ENCODE results near the gene SCN4A. TPM values are rescaled to one million over a fixed set of nuclear protein-coding genes. Genes with fewer than 3 reads are reported as not detected.
"Not testable (repeated sequence)": the region's sequence is repeated elsewhere in the genome, so short reads cannot be mapped to it uniquely, and the experiment has no call there.

SCN4A gene
- total RNA-seq = 10 to 100 TPM in 2 of 3 donors, 1 to 10 TPM in 1; 1.0 to 16.7 (median 10.2) TPM

DNA sequence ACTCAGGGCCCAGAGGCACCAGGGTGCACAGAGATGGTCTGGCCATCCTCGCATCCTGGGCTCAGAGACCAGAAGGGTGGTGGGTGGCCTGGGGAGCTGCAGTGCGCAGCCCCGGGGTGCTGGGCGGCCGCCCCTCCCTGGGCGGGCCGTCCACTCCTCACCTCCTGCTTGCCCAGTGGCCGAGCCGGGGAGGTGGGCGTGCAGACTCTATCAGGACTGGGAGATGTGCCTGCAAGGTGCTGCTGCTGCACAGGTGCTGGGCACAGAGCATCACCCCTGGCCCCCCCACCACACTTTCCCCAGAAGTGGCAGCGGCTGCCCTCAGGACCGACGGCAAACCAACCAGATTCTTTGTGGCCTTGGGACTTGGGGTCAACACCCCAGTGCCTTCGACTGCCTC lies at the start of gene SCN4A:
SCN4A (minus strand) TSS at position 123 of the 400 bp plus-strand sequence; CDS start at position 46, 77 bp downstream.
- no peak for DNase-seq (ENCODE audit: low spot score in 2 of 2)
- TF ChIP-seq POLR2A (IDR thresholded peaks at IDR 0.05) (no peak), POLR2AphosphoS5 (IDR thresholded peaks at IDR 0.05) (no peak), CTCF (IDR thresholded peaks at IDR 0.05) (no peak)
- H3K9me3 ChIP-seq = no peaks in the 10 kb centered on the region
- H3K4me1 ChIP-seq = no peaks in the 10 kb centered on the region
- intact Hi-C loops (cut with DNase I; ENCODE audit: low total_unique reads) = loop anchor here (1.0 kb wide), 1 partner anchor 37 kb away; no protein-coding TSS in a partner anchor
- no peak within 1 kb of the TSS for H3K27ac ChIP-seq
- no peak within 1 kb of the TSS for H3K4me3 ChIP-seq
- no peaks in the 10 kb centered on the region for H3K36me3 ChIP-seq
- H3K27me3 ChIP-seq = no peaks in the 10 kb centered on the region

GRCh38 chr17:64020056-64020766 lies 47.5 kb upstream of the SCN4A start, which contains the start of gene ICAM2:
Gene ICAM2, minus strand, starts transcription at chr17:64020633. Its CDS starts 13,942 bp downstream, at chr17:64006691.
- no peak for TF ChIP-seq CTCF (IDR thresholded peaks at IDR 0.05)
- TF ChIP-seq POLR2A (IDR thresholded peaks at IDR 0.05) = no peak
- TF ChIP-seq POLR2AphosphoS5 (IDR thresholded peaks at IDR 0.05) = peak in 2 of 3 donors; percentile 22
- Histone ChIP-seq H3K4me3 (peak within 1 kb of the TSS; percentile 37 to 60 (median 51)), H3K36me3 (no peaks in the 10 kb centered on the region), H3K4me1 (no peaks in the 10 kb centered on the region), H3K9me3 (no peaks in the 10 kb centered on the region), H3K27ac (peak within 1 kb of the TSS; percentile 72 to 77), H3K27me3 (no peaks in the 10 kb centered on the region)
- intact Hi-C loops (cut with DNase I; ENCODE audit: low total_unique reads) = no loop called here
- DNase-seq (ENCODE audit: low spot score in 2 of 2) = peak in 1 of 2 donors; percentile 66

DNA sequence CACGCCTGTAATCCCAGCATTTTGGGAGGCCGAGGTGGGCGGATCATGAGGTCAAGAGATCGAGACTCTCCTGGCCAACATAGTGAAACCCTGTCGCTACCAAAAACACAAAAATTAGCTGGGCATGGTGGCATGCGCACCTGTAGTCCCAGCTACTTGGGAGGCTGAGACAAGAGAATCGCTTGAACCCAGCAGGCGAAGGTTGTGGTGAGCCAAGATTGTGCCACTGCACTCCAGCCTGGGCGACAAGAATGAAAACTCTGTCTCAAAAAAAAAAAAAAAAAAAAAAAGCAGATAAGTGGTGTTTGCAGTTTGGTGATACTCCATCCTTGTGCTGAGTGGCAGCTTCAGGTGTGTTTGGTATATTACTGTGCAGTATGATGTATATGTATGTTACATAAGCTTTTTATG lies 46.8 kb upstream of the SCN4A start:
- H3K36me3 ChIP-seq; H3K4me1 ChIP-seq; DNase-seq (ENCODE audit: low spot score in 2 of 2); H3K9me3 ChIP-seq; H3K27me3 ChIP-seq; intact Hi-C loops (cut with DNase I; ENCODE audit: low total_unique reads): not testable (repeated sequence)
- peak overlapping the region in 2 of 3 donors; percentile 37 to 51 for H3K4me3 ChIP-seq
- peak overlapping the region in 1 of 2 donors; percentile 77 for H3K27ac ChIP-seq

- Histone ChIP-seq H3K4me1 (no peaks in the 10 kb centered on the region), H3K4me3 (no peak overlapping the region)
Observed at GRCh38 chr17:64017381-64017980, 44.8 kb upstream of the SCN4A start.

DNA sequence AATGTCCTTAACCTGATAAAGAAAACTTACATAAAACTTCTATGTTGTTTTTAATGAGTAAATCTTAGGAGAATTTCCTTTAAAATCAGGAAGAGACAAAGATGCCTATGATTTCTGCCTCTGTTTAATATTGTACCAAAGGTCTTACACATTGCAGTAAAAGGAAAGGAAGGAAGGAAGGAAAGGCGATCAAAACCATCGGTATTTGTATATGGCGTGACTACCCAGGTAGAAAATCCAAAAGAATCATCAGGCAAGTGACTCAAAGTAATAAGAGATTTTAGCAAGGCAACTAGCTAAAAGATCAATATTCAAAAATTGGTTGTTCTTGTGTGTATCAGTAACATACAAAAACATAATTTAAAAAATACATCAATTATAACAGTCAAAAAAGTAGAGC lies 44.3 kb upstream of the SCN4A start:
- Histone ChIP-seq H3K4me1 (no peaks in the 10 kb centered on the region), H3K9me3 (no peaks in the 10 kb centered on the region), H3K27me3 (no peaks in the 10 kb centered on the region), H3K36me3 (no peaks in the 10 kb centered on the region), H3K4me3 (no peak overlapping the region), H3K27ac (no peak overlapping the region)
- no peak for DNase-seq (ENCODE audit: low spot score in 2 of 2)
- intact Hi-C loops (cut with DNase I; ENCODE audit: low total_unique reads) = no loop called here
- no peak for TF ChIP-seq POLR2A (IDR thresholded peaks at IDR 0.05)
- TF ChIP-seq POLR2AphosphoS5 (IDR thresholded peaks at IDR 0.05) = no peak
- TF ChIP-seq CTCF (IDR thresholded peaks at IDR 0.05) = no peak

More at GRCh38 chr17:64017381-64017980, 44.8 kb upstream of the SCN4A start:
- Histone ChIP-seq H3K9me3 (no peaks in the 10 kb centered on the region), H3K27me3 (no peaks in the 10 kb centered on the region), H3K36me3 (no peaks in the 10 kb centered on the region), H3K27ac (no peak overlapping the region)
- no peak for TF ChIP-seq CTCF (IDR thresholded peaks at IDR 0.05)
- no peak for TF ChIP-seq POLR2A (IDR thresholded peaks at IDR 0.05)
- TF ChIP-seq POLR2AphosphoS5 (IDR thresholded peaks at IDR 0.05) = no peak
- no peak for DNase-seq (ENCODE audit: low spot score in 2 of 2)
- intact Hi-C loops (cut with DNase I; ENCODE audit: low total_unique reads) = no loop called here

Measured in breast epithelium (tissue), 4 donors.